ENCODE results near the gene EIF2B2.

The EIF2B2 gene

GRCh38 chr14:75011356-75011994 lies 8.8 kb downstream of the EIF2B2 start:
- no peaks in the 10 kb centered on the region for H3K9me3 ChIP-seq (ENCODE audit: control insufficient read depth in 5 of 5, low read length in 5 of 5)
- no peak overlapping the region for H3K9ac ChIP-seq (ENCODE audit: low read length in 5 of 5)
- peak overlapping the region; percentile 66 for H3K27ac ChIP-seq (ENCODE audit: low read depth, low read length)
- peaks cover 3 to 33% (median 28%) of the 10 kb centered on the region in 5 donors for H3K4me1 ChIP-seq (ENCODE audit: control insufficient read depth in 5 of 5, insufficient read depth in 5 of 5, low read length in 5 of 5)
- no peaks in the 10 kb centered on the region for H3K27me3 ChIP-seq (ENCODE audit: control insufficient read depth in 5 of 5, insufficient read depth in 4 of 5, low read length in 5 of 5)
- no peak overlapping the region for H3K4me3 ChIP-seq (ENCODE audit: low read depth in 1 of 5, low read length in 5 of 5)
- H3K36me3 ChIP-seq (ENCODE audit: control insufficient read depth in 5 of 5, insufficient read depth in 5 of 5, low read length in 5 of 5): peaks cover 23 to 69% (median 59%) of the 10 kb centered on the region in 5 donors

- Histone ChIP-seq H3K9ac (ENCODE audit: low read length in 5 of 5) (no peak overlapping the region), H3K4me1 (ENCODE audit: control insufficient read depth in 5 of 5, insufficient read depth in 5 of 5, low read length in 5 of 5) (peaks cover 3 to 33% (median 28%) of the 10 kb centered on the region in 5 donors), H3K27ac (ENCODE audit: low read depth, low read length) (no peak overlapping the region), H3K36me3 (ENCODE audit: control insufficient read depth in 5 of 5, insufficient read depth in 5 of 5, low read length in 5 of 5) (peaks cover 17 to 66% (median 51%) of the 10 kb centered on the region in 5 donors), H3K9me3 (ENCODE audit: control insufficient read depth in 5 of 5, low read length in 5 of 5) (no peaks in the 10 kb centered on the region), H3K27me3 (ENCODE audit: control insufficient read depth in 5 of 5, insufficient read depth in 4 of 5, low read length in 5 of 5) (no peaks in the 10 kb centered on the region), H3K4me3 (ENCODE audit: low read depth in 1 of 5, low read length in 5 of 5) (no peak overlapping the region)
Observed at GRCh38 chr14:75013290-75013689, 10.6 kb downstream of the EIF2B2 start.

- Histone ChIP-seq H3K9ac (ENCODE audit: low read length in 5 of 5) (no peak overlapping the region), H3K4me1 (ENCODE audit: control insufficient read depth in 5 of 5, insufficient read depth in 5 of 5, low read length in 5 of 5) (peaks cover 3 to 25% (median 20%) of the 10 kb centered on the region in 5 donors), H3K4me3 (ENCODE audit: low read depth in 1 of 5, low read length in 5 of 5) (no peak overlapping the region), H3K36me3 (ENCODE audit: control insufficient read depth in 5 of 5, insufficient read depth in 5 of 5, low read length in 5 of 5) (peaks cover 22 to 66% (median 49%) of the 10 kb centered on the region in 5 donors), H3K9me3 (ENCODE audit: control insufficient read depth in 5 of 5, low read length in 5 of 5) (no peaks in the 10 kb centered on the region), H3K27ac (ENCODE audit: low read depth, low read length) (no peak overlapping the region), H3K27me3 (ENCODE audit: control insufficient read depth in 5 of 5, insufficient read depth in 4 of 5, low read length in 5 of 5) (no peaks in the 10 kb centered on the region)
Observed at GRCh38 chr14:75015496-75015895, 12.8 kb downstream of the EIF2B2 start.

- H3K27ac ChIP-seq (ENCODE audit: low read depth, low read length): no peak overlapping the region
Observed at GRCh38 chr14:75016815-75017214, 14.1 kb downstream of the EIF2B2 start.

GRCh38 chr14:75018694-75019093 lies 16.0 kb downstream of the EIF2B2 start:
- no peaks in the 10 kb centered on the region for H3K27me3 ChIP-seq (ENCODE audit: control insufficient read depth in 5 of 5, insufficient read depth in 4 of 5, low read length in 5 of 5)
- H3K4me3 ChIP-seq (ENCODE audit: low read depth in 1 of 5, low read length in 5 of 5): no peak overlapping the region
- H3K9me3 ChIP-seq (ENCODE audit: control insufficient read depth in 5 of 5, low read length in 5 of 5): no peaks in the 10 kb centered on the region
- H3K9ac ChIP-seq (ENCODE audit: low read length in 5 of 5): no peak overlapping the region
- no peak overlapping the region for H3K27ac ChIP-seq (ENCODE audit: low read depth, low read length)
- no peaks in the 10 kb centered on the region for H3K4me1 ChIP-seq (ENCODE audit: control insufficient read depth in 5 of 5, insufficient read depth in 5 of 5, low read length in 5 of 5)
- H3K36me3 ChIP-seq (ENCODE audit: control insufficient read depth in 5 of 5, insufficient read depth in 5 of 5, low read length in 5 of 5): peaks cover 38 to 74% (median 60%) of the 10 kb centered on the region in 5 donors

More at GRCh38 chr14:75016815-75017214, 14.1 kb downstream of the EIF2B2 start:
- H3K9ac ChIP-seq (ENCODE audit: low read length in 5 of 5): no peak overlapping the region
- H3K4me1 ChIP-seq (ENCODE audit: control insufficient read depth in 5 of 5, insufficient read depth in 5 of 5, low read length in 5 of 5): peaks cover 0 to 12% (median 9%) of the 10 kb centered on the region in 5 donors
- no peaks in the 10 kb centered on the region for H3K27me3 ChIP-seq (ENCODE audit: control insufficient read depth in 5 of 5, insufficient read depth in 4 of 5, low read length in 5 of 5)
- H3K4me3 ChIP-seq (ENCODE audit: low read depth in 1 of 5, low read length in 5 of 5): no peak overlapping the region
- H3K36me3 ChIP-seq (ENCODE audit: control insufficient read depth in 5 of 5, insufficient read depth in 5 of 5, low read length in 5 of 5): peaks cover 25 to 69% (median 55%) of the 10 kb centered on the region in 5 donors
- H3K9me3 ChIP-seq (ENCODE audit: control insufficient read depth in 5 of 5, low read length in 5 of 5): no peaks in the 10 kb centered on the region

GRCh38 chr14:75022655-75023054 lies 19.9 kb downstream of the EIF2B2 start:
- Histone ChIP-seq H3K27me3 (ENCODE audit: control insufficient read depth in 5 of 5, insufficient read depth in 4 of 5, low read length in 5 of 5) (no peaks in the 10 kb centered on the region), H3K4me3 (ENCODE audit: low read depth in 1 of 5, low read length in 5 of 5) (no peak overlapping the region), H3K4me1 (ENCODE audit: control insufficient read depth in 5 of 5, insufficient read depth in 5 of 5, low read length in 5 of 5) (no peaks in the 10 kb centered on the region), H3K9me3 (ENCODE audit: control insufficient read depth in 5 of 5, low read length in 5 of 5) (no peaks in the 10 kb centered on the region), H3K27ac (ENCODE audit: low read depth, low read length) (no peak overlapping the region), H3K36me3 (ENCODE audit: control insufficient read depth in 5 of 5, insufficient read depth in 5 of 5, low read length in 5 of 5) (peaks cover 37 to 51% (median 39%) of the 10 kb centered on the region in 5 donors), H3K9ac (ENCODE audit: low read length in 5 of 5) (no peak overlapping the region)

GRCh38 chr14:75023108-75023507 lies 20.4 kb downstream of the EIF2B2 start:
- Histone ChIP-seq H3K27me3 (ENCODE audit: control insufficient read depth in 5 of 5, insufficient read depth in 4 of 5, low read length in 5 of 5) (no peaks in the 10 kb centered on the region), H3K36me3 (ENCODE audit: control insufficient read depth in 5 of 5, insufficient read depth in 5 of 5, low read length in 5 of 5) (peaks cover 33 to 47% (median 37%) of the 10 kb centered on the region in 5 donors), H3K4me1 (ENCODE audit: control insufficient read depth in 5 of 5, insufficient read depth in 5 of 5, low read length in 5 of 5) (no peaks in the 10 kb centered on the region), H3K9ac (ENCODE audit: low read length in 5 of 5) (no peak overlapping the region), H3K4me3 (ENCODE audit: low read depth in 1 of 5, low read length in 5 of 5) (no peak overlapping the region), H3K9me3 (ENCODE audit: control insufficient read depth in 5 of 5, low read length in 5 of 5) (no peaks in the 10 kb centered on the region), H3K27ac (ENCODE audit: low read depth, low read length) (no peak overlapping the region)

- Histone ChIP-seq H3K36me3 (ENCODE audit: control insufficient read depth in 5 of 5, insufficient read depth in 5 of 5, low read length in 5 of 5) (peaks cover 28 to 44% (median 29%) of the 10 kb centered on the region in 5 donors), H3K27ac (ENCODE audit: low read depth, low read length) (no peak overlapping the region), H3K9me3 (ENCODE audit: control insufficient read depth in 5 of 5, low read length in 5 of 5) (no peaks in the 10 kb centered on the region), H3K27me3 (ENCODE audit: control insufficient read depth in 5 of 5, insufficient read depth in 4 of 5, low read length in 5 of 5) (no peaks in the 10 kb centered on the region), H3K9ac (ENCODE audit: low read length in 5 of 5) (no peak overlapping the region), H3K4me3 (ENCODE audit: low read depth in 1 of 5, low read length in 5 of 5) (no peak overlapping the region), H3K4me1 (ENCODE audit: control insufficient read depth in 5 of 5, insufficient read depth in 5 of 5, low read length in 5 of 5) (no peaks in the 10 kb centered on the region)
Observed at GRCh38 chr14:75025082-75025481, 22.4 kb downstream of the EIF2B2 start.

GRCh38 chr14:75025876-75026275 lies 23.2 kb downstream of the EIF2B2 start:
- Histone ChIP-seq H3K9me3 (ENCODE audit: control insufficient read depth in 5 of 5, low read length in 5 of 5) (no peaks in the 10 kb centered on the region), H3K9ac (ENCODE audit: low read length in 5 of 5) (no peak overlapping the region), H3K27ac (ENCODE audit: low read depth, low read length) (no peak overlapping the region), H3K27me3 (ENCODE audit: control insufficient read depth in 5 of 5, insufficient read depth in 4 of 5, low read length in 5 of 5) (no peaks in the 10 kb centered on the region), H3K36me3 (ENCODE audit: control insufficient read depth in 5 of 5, insufficient read depth in 5 of 5, low read length in 5 of 5) (peaks cover 30 to 44% (median 37%) of the 10 kb centered on the region in 5 donors), H3K4me3 (ENCODE audit: low read depth in 1 of 5, low read length in 5 of 5) (no peak overlapping the region), H3K4me1 (ENCODE audit: control insufficient read depth in 5 of 5, insufficient read depth in 5 of 5, low read length in 5 of 5) (no peaks in the 10 kb centered on the region)

GRCh38 chr14:75030147-75030546 lies 27.4 kb downstream of the EIF2B2 start:
- no peak overlapping the region for H3K27ac ChIP-seq (ENCODE audit: low read depth, low read length)
- H3K4me1 ChIP-seq (ENCODE audit: control insufficient read depth in 5 of 5, insufficient read depth in 5 of 5, low read length in 5 of 5): no peaks in the 10 kb centered on the region
- no peak overlapping the region for H3K4me3 ChIP-seq (ENCODE audit: low read depth in 1 of 5, low read length in 5 of 5)
- no peaks in the 10 kb centered on the region for H3K27me3 ChIP-seq (ENCODE audit: control insufficient read depth in 5 of 5, insufficient read depth in 4 of 5, low read length in 5 of 5)
- no peaks in the 10 kb centered on the region for H3K9me3 ChIP-seq (ENCODE audit: control insufficient read depth in 5 of 5, low read length in 5 of 5)
- H3K9ac ChIP-seq (ENCODE audit: low read length in 5 of 5): no peak overlapping the region
- H3K36me3 ChIP-seq (ENCODE audit: control insufficient read depth in 5 of 5, insufficient read depth in 5 of 5, low read length in 5 of 5): peaks cover 28 to 59% (median 31%) of the 10 kb centered on the region in 5 donors
